A673 (cell line): ENCODE measurements around the gene ANKMY1. TPM values are rescaled to one million over a fixed set of nuclear protein-coding genes. Genes with fewer than 3 reads are reported as not detected.

Experiments
- BruUV-seq: library from RNA; stranded (reverse); fragments of 400-500 nt; replicated peaks from 2 replicates; lab custom pipeline; 2021; lab: Mats Ljungman, UMichigan
- CTCF ChIA-PET: fragments of 300-600 bp; sonication (Branson Sonifier 250); formaldehyde crosslinking; loops from one replicate; lab custom pipeline; 2022; ENCODE audit warnings: antibody characterized with exemption; lab: Charles Lee
- POLR2A ChIA-PET: fragments of 300-600 bp; sonication (Branson Sonifier 250); formaldehyde crosslinking; loops from one replicate; lab custom pipeline; 2022; ENCODE audit warnings: antibody characterized with exemption; ENCODE audit not compliant: low non-redundant PET; lab: Charles Lee
- DNase-seq: peaks from one replicate; pipeline ENCODE4 v3.0.0-alpha.2; 2015; ENCODE audit warnings: low spot score
- H3K27ac ChIP-seq: fragments of 200-600 bp; sonication (generic); 2 replicates; pipeline ENCODE4 v1.5.1; 2016; ENCODE audit warnings: mixed run types, low read depth, mild to moderate bottlenecking, mixed read lengths, antibody characterized with exemption, low read length; ENCODE audit not compliant: poor library complexity, severe bottlenecking
- H3K27me3 ChIP-seq: fragments of 200-600 bp; sonication (generic); replicated peaks from 2 replicates; pipeline ENCODE4 v1.6.1; 2017; ENCODE audit warnings: mixed run types, low read depth, mild to moderate bottlenecking, mixed read lengths, antibody characterized with exemption, low read length; ENCODE audit not compliant: insufficient read depth, poor library complexity
- H3K36me3 ChIP-seq: fragments of 200-600 bp; sonication (generic); 2 replicates; pipeline ENCODE4 v1.6.1; 2016; ENCODE audit warnings: mixed run types, mild to moderate bottlenecking, mixed read lengths, antibody characterized with exemption, low read length; ENCODE audit not compliant: insufficient read depth, poor library complexity, severe bottlenecking
- H3K4me1 ChIP-seq: fragments of 200-600 bp; sonication (generic); 2 replicates; pipeline ENCODE4 v1.6.1; 2017; ENCODE audit warnings: mixed run types, mild to moderate bottlenecking, mixed read lengths, antibody characterized with exemption, low read length; ENCODE audit not compliant: insufficient read depth, poor library complexity, severe bottlenecking
- H3K4me3 ChIP-seq: fragments of 200-600 bp; sonication (generic); 2 replicates; pipeline ENCODE4 v1.5.1; 2016; ENCODE audit warnings: low read depth, mixed run types, mild to moderate bottlenecking, mixed read lengths, low read length; ENCODE audit not compliant: poor library complexity, severe bottlenecking
- H3K9me3 ChIP-seq: fragments of 200-600 bp; sonication (generic); 2 replicates; pipeline ENCODE4 v1.6.1; 2016; ENCODE audit warnings: mixed run types, low read depth, mild to moderate bottlenecking, mixed read lengths, antibody characterized with exemption, low read length; ENCODE audit not compliant: poor library complexity, severe bottlenecking
- CTCF ChIP-seq: fragments of 300-800, 200-600 bp; sonication (generic); conservative IDR thresholded peaks from 2 replicates; pipeline ENCODE4 v1.5.1; 2017; ENCODE audit warnings: low read depth, mild to moderate bottlenecking, antibody characterized with exemption, low read length, moderate library complexity, mixed read lengths
- EZH2 ChIP-seq: fragments of 200-600 bp; sonication (generic); IDR thresholded peaks from 2 replicates; pipeline ENCODE4 v1.6.1; 2017; ENCODE audit warnings: borderline replicate concordance, low read depth, mild to moderate bottlenecking, mixed read lengths, antibody characterized with exemption, low read length; ENCODE audit not compliant: poor library complexity, severe bottlenecking
- intact Hi-C: fragments of 100-400 bp; cut with micrococcal nuclease; formaldehyde crosslinking; loops from one replicate; pipeline ENCODE4 v1.10.0; 2022; ENCODE audit not compliant: unreplicated experiment
- total RNA-seq: library from RNA; stranded (reverse); gene quantifications from 2 replicates; pipeline ENCODE4 v1.2.3, GENCODE V29; 2021

The ANKMY1 gene
- total RNA-seq, 1 experiment from 2014 or later, result 21.8 TPM

- no peaks in the 10 kb centered on the region for H3K4me1 ChIP-seq
- no peak overlapping the region for H3K4me3 ChIP-seq
- DNase-seq, result no peak
- no peak for TF ChIP-seq CTCF
- no peak for TF ChIP-seq EZH2
- intact Hi-C loops, result no loop called here
- peaks cover 2% of the 10 kb centered on the region for H3K36me3 ChIP-seq
- no TSS peak for BruUV-seq
- H3K27me3 ChIP-seq, result no peaks in the 10 kb centered on the region
- peaks cover 8% of the 10 kb centered on the region for H3K9me3 ChIP-seq
- H3K27ac ChIP-seq, result no peak overlapping the region
- ChIA-PET POLR2A (no interaction called here), CTCF (no interaction called here)
Measured at GRCh38 chr2:240520130-240520973, 37.4 kb downstream of the ANKMY1 start.

- ChIA-PET CTCF (no interaction called here), POLR2A (no interaction called here)
- TF ChIP-seq CTCF, result no peak
- TF ChIP-seq EZH2, result no peak
- H3K4me1 ChIP-seq, result no peaks in the 10 kb centered on the region
- no peak overlapping the region for H3K27ac ChIP-seq
- no peak for DNase-seq
- BruUV-seq, result no TSS peak
- no peak overlapping the region for H3K4me3 ChIP-seq
- peaks cover under 1% of the 10 kb centered on the region for H3K9me3 ChIP-seq
- no peaks in the 10 kb centered on the region for H3K27me3 ChIP-seq
- intact Hi-C loops, result no loop called here
- peaks cover 2% of the 10 kb centered on the region for H3K36me3 ChIP-seq
Measured at GRCh38 chr2:240519396-240520129, 38.2 kb downstream of the ANKMY1 start.

- no TSS peak for BruUV-seq
- no peaks in the 10 kb centered on the region for H3K4me1 ChIP-seq
- H3K27me3 ChIP-seq, result no peaks in the 10 kb centered on the region
- DNase-seq, result no peak
- intact Hi-C loops, result no loop called here
- H3K36me3 ChIP-seq, result peaks cover under 1% of the 10 kb centered on the region
- H3K9me3 ChIP-seq, result no peaks in the 10 kb centered on the region
- CTCF ChIA-PET, result no interaction called here
- H3K27ac ChIP-seq, result no peak overlapping the region
- TF ChIP-seq CTCF, result no peak
- TF ChIP-seq EZH2, result no peak
- POLR2A ChIA-PET, result interaction anchor here (0.6 kb wide), 1 partner anchor 15 kb away, joined by 3 read pairs; no protein-coding TSS in a partner anchor
- H3K4me3 ChIP-seq, result no peak overlapping the region
Measured at GRCh38 chr2:240518981-240519380, 38.8 kb downstream of the ANKMY1 start.
